DLD1 (cell line): ENCODE measurements around the gene HIPK2.

Source experiments
- in situ Hi-C: cut with HindIII; loops from 2 replicates; pipeline ENCODE4 v1.10.0; 2017; ENCODE audit warnings: low sequenced_read_pairs

Gene HIPK2

GRCh38 chr7:139718141-139718540 lies 59.7 kb downstream of the HIPK2 start:
- in situ Hi-C loops: no loop called here

GRCh38 chr7:139716156-139716942 lies 61.4 kb downstream of the HIPK2 start:
- in situ Hi-C loops: no loop called here

- in situ Hi-C loops: no loop called here
These were observed 62.5 kb downstream of the HIPK2 start for GRCh38 chr7:139715194-139715815.

GRCh38 chr7:139714163-139714901 lies 63.5 kb downstream of the HIPK2 start:
- in situ Hi-C loops: no loop called here

- in situ Hi-C loops: no loop called here
These were observed 64.2 kb downstream of the HIPK2 start for GRCh38 chr7:139713526-139714162.

GRCh38 chr7:139713061-139713460 lies 64.7 kb downstream of the HIPK2 start:
- in situ Hi-C loops: no loop called here

- in situ Hi-C loops: no loop called here
These were observed 65.6 kb downstream of the HIPK2 start for GRCh38 chr7:139711991-139712743.

- in situ Hi-C loops: no loop called here
These were observed 67.8 kb downstream of the HIPK2 start for GRCh38 chr7:139710036-139710435.

- in situ Hi-C loops: no loop called here
These were observed 68.3 kb downstream of the HIPK2 start for GRCh38 chr7:139709485-139709884.

- in situ Hi-C loops: no loop called here
These were observed 69.3 kb downstream of the HIPK2 start for GRCh38 chr7:139708541-139708940.

GRCh38 chr7:139706837-139707236 lies 71.0 kb downstream of the HIPK2 start:
- in situ Hi-C loops: no loop called here

- in situ Hi-C loops: no loop called here
These were observed 73.4 kb downstream of the HIPK2 start for GRCh38 chr7:139704308-139704879.

GRCh38 chr7:139703487-139704307 lies 74.1 kb downstream of the HIPK2 start:
- in situ Hi-C loops: no loop called here

- in situ Hi-C loops: no loop called here
These were observed 74.8 kb downstream of the HIPK2 start for GRCh38 chr7:139702811-139703486.

GRCh38 chr7:139702313-139702731 lies 75.5 kb downstream of the HIPK2 start:
- in situ Hi-C loops: no loop called here

GRCh38 chr7:139701908-139702307 lies 75.9 kb downstream of the HIPK2 start:
- in situ Hi-C loops: no loop called here

GRCh38 chr7:139700505-139701235 lies 77.1 kb downstream of the HIPK2 start:
- in situ Hi-C loops: no loop called here
